Testis (tissue), 3 donors: ENCODE data around the gene NUP153. TPM values are rescaled to one million over a fixed set of nuclear protein-coding genes. Genes with fewer than 3 reads are reported as not detected.

Experiments
- DNase-seq: peaks from one replicate; pipeline ENCODE4 v3.0.0-alpha.2; 2019
- H3K27ac ChIP-seq, 2 donors: fragments of 200-600 bp; sonication (generic); one replicate each; pipeline ENCODE4 v1.5.1; 2019
- H3K27me3 ChIP-seq: fragments of 200-600 bp; sonication (generic); one replicate; pipeline ENCODE4 v1.5.1; 2019
- H3K36me3 ChIP-seq: fragments of 200-600 bp; sonication (generic); one replicate; pipeline ENCODE4 v1.5.1; 2017; ENCODE audit warnings: low read depth; ENCODE audit errors: missing control alignments
- H3K4me1 ChIP-seq: fragments of 200-600 bp; sonication (generic); one replicate; pipeline ENCODE4 v1.5.1; 2019
- H3K4me3 ChIP-seq, 2 donors: fragments of 200-600 bp; sonication (generic); one replicate each; pipeline ENCODE4 v1.5.1; 2017 to 2019
- H3K9me3 ChIP-seq: fragments of 200-600 bp; sonication (generic); one replicate; pipeline ENCODE4 v1.5.1; 2017
- CTCF ChIP-seq, 3 experiments: fragments of 450-650 bp in 2 of 3; fragments of 200-600 bp in 1 of 3; sonication (generic) in 1 of 3; IDR thresholded peaks; one replicate each; pipeline ENCODE4 v1.5.1; 2016 to 2019; ENCODE audit warnings: antibody characterized with exemption in 3 of 3, mild to moderate bottlenecking in 2 of 3, moderate library complexity in 1 of 3
- POLR2A ChIP-seq: fragments of 450-650 bp; IDR thresholded peaks from one replicate; pipeline ENCODE4 v1.6.1; 2017; ENCODE audit warnings: antibody characterized with exemption, mild to moderate bottlenecking, moderate library complexity
- WGBS, 2 donors: methylation state at CpG; one replicate each; pipeline ENCODE4 v1.1.5; 2018; 5-methylcytosine and 5-hydroxymethylcytosine counted together
- intact Hi-C: fragments of 100-400 bp; cut with DNase I; formaldehyde crosslinking; loops from one replicate; pipeline ENCODE4 v1.15.1; 2023; ENCODE audit warnings: low total_unique reads
- polyA plus RNA-seq: library from polyadenylated mRNA; stranded (reverse); fragments of 350-450 nt; fragmentation: Illumina TruSeq; extraction: RNeasy Lipid Tissue Mini Kit (QIAGEN cat#74804); gene quantifications from one replicate; pipeline ENCODE4 v1.2.3, GENCODE V29; 2014; ENCODE audit warnings: low read depth, low replicate concordance; ENCODE audit not compliant: insufficient read depth
- total RNA-seq, 2 donors: library from RNA; depleted of rRNA; stranded (reverse); fragments of >200 nt; gene quantifications; one replicate each; pipeline ENCODE4 v1.2.3, GENCODE V29; 2016

Gene NUP153
- total and polyA plus RNA-seq, 3 donors from 2014 or later, result 62.5 to 64.1 (median 63.2) TPM

- Histone ChIP-seq H3K36me3 (no peaks in the 10 kb centered on the region), H3K27ac (no peak overlapping the region), H3K27me3 (no peaks in the 10 kb centered on the region), H3K9me3 (no peaks in the 10 kb centered on the region), H3K4me3 (no peak overlapping the region), H3K4me1 (no peaks in the 10 kb centered on the region)
- DNase-seq, result no peak
- intact Hi-C loops, result no loop called here
- 85 to 86% methylated on average over 5 of the region's 5 CpGs for WGBS, 2 donors
- no peak for TF ChIP-seq POLR2A
- TF ChIP-seq CTCF (IDR thresholded peaks at IDR 0.05), result no peak
These were observed 76.1 kb downstream of the NUP153 start for GRCh38 chr6:17630511-17631073.

- Histone ChIP-seq H3K4me1 (no peaks in the 10 kb centered on the region), H3K4me3 (no peak overlapping the region), H3K9me3 (no peaks in the 10 kb centered on the region), H3K27me3 (no peaks in the 10 kb centered on the region), H3K36me3 (no peaks in the 10 kb centered on the region), H3K27ac (no peak overlapping the region)
- TF ChIP-seq POLR2A, result no peak
- TF ChIP-seq CTCF (IDR thresholded peaks at IDR 0.05), result no peak
- intact Hi-C loops, result no loop called here
- DNase-seq, result no peak
- WGBS, 2 donors, result 83 to 93% methylated on average over 8 of the region's 8 CpGs
These were observed 76.8 kb downstream of the NUP153 start for GRCh38 chr6:17629824-17630510.

GRCh38 chr6:17628873-17629272 is 77.9 kb downstream of the NUP153 start:
- WGBS, 2 donors, result 76 to 83% methylated on average over 1 of the region's 1 CpG
- H3K4me1 ChIP-seq, result no peaks in the 10 kb centered on the region
- no peak overlapping the region for H3K4me3 ChIP-seq
- no peaks in the 10 kb centered on the region for H3K36me3 ChIP-seq
- H3K27ac ChIP-seq, result no peak overlapping the region
- no peak for DNase-seq
- intact Hi-C loops, result no loop called here
- H3K9me3 ChIP-seq, result no peaks in the 10 kb centered on the region
- H3K27me3 ChIP-seq, result no peaks in the 10 kb centered on the region
- TF ChIP-seq POLR2A, result no peak

- no peaks in the 10 kb centered on the region for H3K27me3 ChIP-seq
- intact Hi-C loops, result no loop called here
- H3K4me1 ChIP-seq, result no peaks in the 10 kb centered on the region
- no peak for TF ChIP-seq POLR2A
- no peak for DNase-seq
- no peaks in the 10 kb centered on the region for H3K9me3 ChIP-seq
- H3K4me3 ChIP-seq, result no peak overlapping the region
- no peaks in the 10 kb centered on the region for H3K36me3 ChIP-seq
- WGBS, 2 donors, result 79 to 83% methylated on average over 1 of the region's 1 CpG
- H3K27ac ChIP-seq, result no peak overlapping the region
These were observed 82.3 kb downstream of the NUP153 start for GRCh38 chr6:17624396-17624795.

GRCh38 chr6:17622144-17622543 is 84.6 kb downstream of the NUP153 start:
- WGBS, 2 donors, result 84 to 94% methylated on average over 5 of the region's 5 CpGs
- no peak for DNase-seq
- TF ChIP-seq CTCF (IDR thresholded peaks at IDR 0.05) (no peak), POLR2A (no peak)
- Histone ChIP-seq H3K9me3 (no peaks in the 10 kb centered on the region), H3K36me3 (no peaks in the 10 kb centered on the region), H3K4me1 (no peaks in the 10 kb centered on the region), H3K27ac (no peak overlapping the region), H3K27me3 (no peaks in the 10 kb centered on the region), H3K4me3 (no peak overlapping the region)
- intact Hi-C loops, result no loop called here

- Histone ChIP-seq H3K9me3 (no peaks in the 10 kb centered on the region), H3K4me3 (no peak overlapping the region), H3K27me3 (no peaks in the 10 kb centered on the region), H3K36me3 (no peaks in the 10 kb centered on the region), H3K27ac (no peak overlapping the region), H3K4me1 (no peaks in the 10 kb centered on the region)
- intact Hi-C loops, result no loop called here
- no peak for DNase-seq
- 85 to 89% methylated on average over 2 of the region's 2 CpGs for WGBS, 2 donors
- TF ChIP-seq CTCF (IDR thresholded peaks at IDR 0.05), result no peak
- TF ChIP-seq POLR2A, result no peak
These were observed 85.7 kb downstream of the NUP153 start for GRCh38 chr6:17621003-17621402.
